Adipose tissue (tissue), 3 donors: ENCODE data around the gene GALNT17. TPM values are rescaled to one million over a fixed set of nuclear protein-coding genes. Genes with fewer than 3 reads are reported as not detected.

ENCODE experiments used
- H3K27ac ChIP-seq: one replicate; pipeline ENCODE4 v1.5.1; 2013; ENCODE audit warnings: low read depth, low read length
- WGBS, 3 donors: extraction: QIAGEN DNeasy Blood & Tissue Kit; methylation state at CpG; one replicate each; pipeline ENCODE4 v1.1.7; 2013; 5-methylcytosine and 5-hydroxymethylcytosine counted together
- polyA plus RNA-seq, 3 donors: library from polyadenylated mRNA; stranded (reverse); fragments of 200-250 nt; gene quantifications; one replicate each; pipeline ENCODE4 v1.2.3, GENCODE V29; 2013
- donor health status: healthy with polysubstance abuse.
- donor health status: Bipolar disorder and iron deficiency.
- donor health status: healthy.

GALNT17 gene
- polyA plus RNA-seq, 3 donors, result 1.1 to 2.1 (median 1.7) TPM

DNA sequence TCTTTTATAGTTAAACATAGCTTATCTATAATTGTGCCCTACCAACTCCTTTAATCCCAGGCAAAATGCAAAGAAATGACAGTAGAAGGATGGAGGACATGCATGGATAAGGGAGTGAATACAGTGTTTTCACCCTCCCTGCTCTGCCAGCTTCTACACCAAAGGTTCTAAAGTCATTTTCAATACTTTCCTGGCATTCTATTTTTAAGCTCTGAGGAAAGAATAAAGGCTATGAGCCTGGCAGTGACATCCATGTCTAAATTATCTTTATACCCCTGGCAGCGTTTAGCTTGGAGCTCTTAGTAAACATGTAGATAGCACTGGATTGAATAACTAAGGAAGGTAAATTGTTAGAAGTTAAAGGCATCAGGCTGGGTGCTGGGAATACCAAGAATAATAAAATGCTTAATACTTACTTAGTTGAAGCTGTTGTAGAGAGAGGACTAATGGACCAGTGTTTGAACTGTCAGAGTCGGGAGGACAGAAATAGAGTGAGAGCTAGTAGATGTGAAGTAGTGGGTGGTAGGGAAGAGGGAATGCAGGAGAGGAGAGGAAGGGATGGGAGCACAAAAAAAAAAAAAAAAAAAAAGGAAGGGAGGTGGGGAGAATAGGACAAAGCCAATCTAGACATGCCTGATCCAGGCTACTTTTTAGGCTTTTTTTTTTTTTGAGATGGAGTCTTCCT lies 518.9 kb downstream of the GALNT17 start:
- H3K27ac ChIP-seq, result no peak overlapping the region
- WGBS, 3 donors, result 68 to 79% (median 73%) methylated on average over 2 of the region's 2 CpGs

DNA sequence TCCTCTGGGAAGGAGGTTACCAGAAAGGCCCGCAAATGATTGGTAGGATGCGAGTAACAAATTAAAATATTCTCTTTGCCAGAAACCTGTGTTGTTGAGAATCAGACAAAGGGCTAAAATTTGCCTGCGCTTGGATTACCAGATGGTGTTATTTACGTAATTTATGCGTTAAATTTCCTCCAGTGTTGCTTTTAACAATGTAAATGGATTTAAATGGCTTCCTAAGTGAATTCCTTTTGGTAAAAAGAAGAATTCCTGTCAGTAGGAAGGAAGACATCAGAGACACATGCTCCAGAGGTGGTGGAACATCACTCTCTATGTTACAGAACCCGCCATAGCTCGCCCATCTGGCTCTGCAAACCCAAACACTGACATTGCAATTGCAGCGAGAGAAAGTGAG lies 520.6 kb downstream of the GALNT17 start:
- H3K27ac ChIP-seq, result no peak overlapping the region
- WGBS, 3 donors, result 69 to 86% (median 69%) methylated on average over 8 of the region's 8 CpGs

DNA sequence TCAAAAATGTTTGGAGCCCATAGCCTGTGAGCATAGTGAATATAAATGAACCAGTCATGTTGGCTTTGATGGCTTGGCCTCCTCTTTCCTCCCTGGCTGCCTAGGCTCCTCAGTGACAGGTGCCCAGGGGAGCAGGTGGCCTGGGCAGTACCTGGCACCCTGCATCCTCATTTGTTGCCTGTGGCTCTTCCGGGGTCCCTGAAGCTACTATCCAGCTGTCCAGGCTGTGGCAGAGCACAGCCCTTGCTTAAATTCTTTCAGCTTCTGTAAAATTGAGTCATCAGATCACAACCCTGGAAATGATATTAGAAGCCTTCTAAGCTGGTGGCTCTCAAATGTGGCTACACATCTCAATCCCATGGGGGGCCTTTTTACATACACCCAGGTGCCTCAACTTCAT lies 525.4 kb downstream of the GALNT17 start:
- no peak overlapping the region for H3K27ac ChIP-seq
- WGBS, 3 donors, result 94 to 95% (median 95%) methylated on average over 1 of the region's 1 CpG

DNA sequence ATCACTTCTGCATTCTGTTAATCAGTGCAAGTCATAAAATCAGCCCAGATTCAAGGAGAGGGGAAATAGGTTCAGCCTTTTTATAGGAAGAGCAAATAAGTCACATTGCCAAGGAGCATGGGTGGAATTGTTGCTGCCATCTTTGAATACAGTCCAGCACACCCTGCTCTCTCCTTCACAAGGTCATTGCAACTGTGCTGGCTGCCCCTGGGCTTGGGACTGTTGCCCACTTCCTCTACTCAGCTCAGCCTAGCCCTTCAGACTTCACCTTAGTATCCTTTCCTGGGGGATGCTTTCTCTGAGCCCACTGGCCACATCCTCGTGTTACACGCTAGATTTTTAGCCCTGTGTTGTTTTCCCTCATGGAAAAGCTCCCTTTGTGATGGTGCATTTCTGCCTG lies 527.7 kb downstream of the GALNT17 start:
- no peak overlapping the region for H3K27ac ChIP-seq
- WGBS, 3 donors, result 91 to 96% (median 93%) methylated on average over 2 of the region's 2 CpGs

DNA sequence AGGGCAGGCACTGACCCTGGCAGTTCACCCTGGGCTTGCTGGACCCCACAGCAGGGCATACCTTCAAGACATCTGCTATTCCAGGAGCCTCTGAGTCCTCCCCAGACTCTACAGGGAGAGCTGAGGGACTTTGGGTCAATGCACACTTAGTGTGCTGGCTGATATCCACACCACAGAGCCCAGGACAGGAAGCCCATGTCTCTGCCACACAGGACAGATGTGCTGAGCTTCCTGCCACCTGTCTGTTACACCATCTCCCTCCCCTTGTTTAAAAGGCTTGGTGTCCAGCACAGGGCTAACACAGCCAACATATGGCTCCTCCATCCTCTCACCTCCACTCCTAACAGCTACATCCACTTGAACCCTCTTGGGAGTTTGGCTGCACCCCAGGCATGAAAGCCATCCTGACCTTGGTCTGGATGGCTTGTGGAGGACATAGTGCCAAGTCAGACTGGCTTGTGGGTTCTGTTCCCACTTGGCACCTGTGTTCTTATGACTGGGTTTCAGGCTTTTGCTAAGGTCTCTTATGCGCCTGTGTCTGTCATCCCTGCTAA lies 529.8 kb downstream of the GALNT17 start:
- 95 to 100% (median 97%) methylated on average over 1 of the region's 1 CpG for WGBS, 3 donors
- H3K27ac ChIP-seq, result no peak overlapping the region

DNA sequence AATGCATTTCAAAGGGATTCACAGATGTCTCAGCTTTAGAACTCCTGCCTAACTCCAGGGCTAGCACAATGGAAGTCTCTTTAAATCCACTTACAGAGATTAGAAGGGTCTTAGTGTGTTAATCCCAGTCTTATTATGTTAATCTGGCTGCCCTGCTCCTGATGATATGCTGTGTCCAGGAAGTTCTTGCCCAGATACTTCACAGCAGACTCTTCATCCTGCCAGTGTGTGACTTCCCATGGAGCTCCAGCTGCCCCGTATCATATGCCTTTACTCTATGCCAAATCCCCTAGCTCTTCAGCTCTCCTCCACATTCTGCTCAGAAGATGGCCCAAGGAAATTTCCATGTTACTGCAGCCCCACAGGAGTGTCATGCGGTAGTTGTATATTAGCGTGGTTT lies 533.8 kb downstream of the GALNT17 start:
- WGBS, 3 donors, result 94 to 97% (median 94%) methylated on average over 3 of the region's 3 CpGs
- H3K27ac ChIP-seq, result no peak overlapping the region

DNA sequence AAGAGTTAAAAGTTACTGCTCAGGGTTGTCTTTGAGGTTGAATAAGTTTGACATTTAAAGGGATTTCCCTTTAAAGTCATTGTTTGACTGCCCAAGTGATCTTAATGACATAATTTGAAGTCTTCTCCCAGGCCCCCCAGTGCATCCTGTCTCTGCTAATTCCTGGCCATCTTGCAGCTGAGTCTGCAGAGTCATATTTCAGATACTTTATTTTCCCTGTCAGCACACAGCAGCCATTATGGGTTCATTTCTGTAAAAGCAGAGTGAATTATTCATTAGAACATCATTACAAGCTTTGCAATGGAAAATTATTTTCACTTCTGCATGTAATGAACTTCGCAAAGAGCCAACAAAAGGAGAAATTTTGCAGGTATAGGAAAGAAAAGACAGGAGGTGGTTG lies 536.6 kb downstream of the GALNT17 start:
- 86 to 92% (median 91%) methylated on average over 1 of the region's 1 CpG for WGBS, 3 donors
- H3K27ac ChIP-seq, result no peak overlapping the region

DNA sequence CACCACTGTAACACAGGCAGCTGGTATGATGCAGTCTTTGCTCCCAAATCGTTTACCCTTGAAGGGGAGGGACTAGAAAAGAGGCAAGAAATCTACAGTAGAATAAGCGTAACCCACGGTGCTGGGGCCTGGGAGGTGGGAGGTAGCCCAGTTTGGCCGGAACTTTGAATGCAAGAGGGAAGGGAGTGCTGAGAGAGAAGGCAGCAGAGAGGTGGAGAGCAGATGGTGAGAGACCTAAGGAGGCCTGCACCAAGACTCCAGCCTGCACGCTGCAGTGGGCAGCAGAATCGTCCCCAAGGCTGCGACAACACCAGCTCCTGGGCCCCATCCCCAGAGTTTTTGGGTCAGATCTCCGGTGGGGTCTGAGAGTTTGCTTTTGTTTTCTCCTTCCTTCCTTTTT lies 547.5 kb downstream of the GALNT17 start:
- no peak overlapping the region for H3K27ac ChIP-seq
- WGBS, 3 donors, result 48 to 77% (median 60%) methylated on average over 6 to 8 of the region's 8 CpGs

DNA sequence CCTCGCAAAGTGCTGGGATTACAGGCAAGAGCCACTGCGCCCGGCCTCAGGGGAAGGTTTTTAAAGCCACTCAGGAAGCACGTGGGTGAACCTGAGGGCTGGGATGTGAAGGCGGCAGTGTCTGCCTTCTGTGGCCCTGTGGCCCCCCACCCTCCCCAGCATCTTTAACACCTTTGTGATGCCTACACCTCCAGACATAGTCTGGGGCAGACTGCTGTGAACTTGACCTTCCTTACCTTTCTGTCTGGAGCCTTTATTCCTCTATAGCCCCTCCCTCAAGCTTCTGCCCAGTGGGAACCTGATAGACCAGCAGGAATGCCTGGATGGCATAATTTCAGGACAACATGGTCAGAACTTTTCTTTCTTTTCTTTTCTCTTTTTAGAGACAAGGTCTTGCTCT lies 550.2 kb downstream of the GALNT17 start:
- H3K27ac ChIP-seq, result no peak overlapping the region
- 71 to 88% (median 78%) methylated on average over 5 of the region's 5 CpGs for WGBS, 3 donors

DNA sequence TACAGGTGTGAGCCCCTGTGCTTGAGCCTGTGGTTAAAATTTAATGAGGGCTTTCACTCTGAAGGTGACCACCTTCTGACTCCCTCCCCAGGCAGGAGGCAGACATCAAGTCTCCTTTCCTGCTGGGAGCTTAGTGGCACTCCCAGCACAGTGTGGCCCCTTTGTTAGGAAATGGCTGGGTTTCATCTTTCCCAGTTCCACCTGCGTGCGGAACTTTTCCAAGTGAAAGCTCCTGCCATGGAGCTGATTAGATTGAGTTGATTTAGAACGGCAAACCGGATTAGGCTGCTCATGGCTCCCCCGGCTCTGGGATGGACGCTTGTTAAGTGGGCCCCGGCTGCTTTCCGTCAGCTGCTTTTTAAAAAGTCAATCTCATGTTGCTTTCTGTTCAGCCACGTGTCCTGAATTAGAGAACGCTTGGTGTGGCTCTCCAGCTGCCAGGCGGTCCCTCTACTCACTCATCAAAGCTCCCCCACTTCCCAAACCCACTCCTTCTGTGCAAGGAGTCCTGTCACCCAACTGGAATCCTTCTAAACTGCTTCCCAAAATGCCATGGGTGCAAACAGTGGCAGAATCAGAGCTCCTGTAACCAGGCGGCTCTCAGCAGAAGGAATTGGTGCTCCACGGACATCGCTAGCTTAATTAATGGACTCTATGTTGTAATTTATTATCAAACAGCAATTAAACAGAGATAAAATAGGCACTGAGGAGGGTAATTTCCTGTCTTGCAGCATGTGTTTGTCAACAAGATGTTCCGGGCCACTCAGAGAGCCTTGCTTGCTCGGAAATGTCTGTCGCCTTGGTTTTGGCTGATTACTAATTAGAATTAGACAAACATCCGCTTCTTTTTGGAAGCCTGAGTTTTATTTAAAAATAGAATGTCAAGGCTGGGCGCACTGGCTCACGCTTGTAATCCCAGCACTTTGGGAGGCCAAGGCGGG lies 551.2 kb downstream of the GALNT17 start:
- H3K27ac ChIP-seq, result no peak overlapping the region
- WGBS, 3 donors, result 53 to 69% (median 54%) methylated on average over 21 of the region's 21 CpGs

DNA sequence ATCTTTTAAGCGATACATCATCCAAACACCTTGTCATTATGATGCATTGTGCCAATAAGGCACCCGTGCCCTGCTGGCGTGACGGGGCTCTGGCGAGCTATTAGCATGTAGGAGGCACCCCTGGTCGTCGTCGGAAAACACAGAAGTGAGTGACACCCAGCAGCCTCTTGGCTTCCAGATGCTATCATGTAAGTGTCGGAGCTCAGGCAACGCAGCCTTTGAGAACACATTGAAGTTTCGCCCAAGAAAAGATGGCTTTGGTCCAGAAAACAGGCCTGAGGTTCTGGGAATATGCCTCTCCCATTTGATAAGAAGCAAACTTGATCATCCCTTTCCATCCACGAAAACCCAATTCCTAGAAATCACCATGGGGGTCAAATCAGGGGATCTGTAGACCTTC lies 555.3 kb downstream of the GALNT17 start:
- WGBS, 3 donors, result 59 to 83% (median 71%) methylated on average over 12 of the region's 12 CpGs
- no peak overlapping the region for H3K27ac ChIP-seq

DNA sequence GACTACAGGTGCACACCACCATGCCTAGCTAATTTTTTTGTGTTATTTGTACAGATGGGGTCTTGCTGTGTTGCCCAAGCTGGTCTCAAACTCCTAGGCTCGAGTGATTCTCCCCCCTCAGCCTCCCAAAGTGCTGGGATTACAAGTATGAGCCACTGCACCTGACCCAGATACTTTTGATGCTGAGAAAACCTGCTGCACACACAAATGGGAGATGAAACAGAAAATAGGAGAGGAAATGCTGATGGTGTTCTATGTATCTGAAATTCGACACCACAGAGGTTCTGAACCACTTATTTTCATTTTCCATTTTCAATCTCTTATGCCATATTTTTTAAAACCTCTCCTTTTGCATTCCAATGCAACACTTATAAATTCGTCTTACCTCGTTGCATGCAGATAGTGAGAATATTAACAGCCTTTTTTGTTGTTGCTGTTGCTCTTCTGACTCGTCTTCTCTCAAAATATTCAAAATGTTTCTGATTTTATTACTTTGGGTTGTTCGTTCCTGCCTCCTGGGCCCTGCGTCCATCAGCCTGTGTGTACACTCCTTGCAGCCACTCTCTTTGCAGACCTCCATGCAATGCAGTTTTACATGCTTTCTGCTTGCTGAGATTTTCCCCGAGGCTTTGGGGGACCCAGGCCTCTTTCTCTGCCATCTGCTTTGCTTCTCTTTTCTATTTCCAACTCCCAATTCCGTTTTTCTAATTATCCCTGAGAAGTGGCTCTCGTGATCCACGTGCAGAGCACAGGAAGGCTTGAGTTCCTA lies 556.1 kb downstream of the GALNT17 start:
- H3K27ac ChIP-seq, result no peak overlapping the region
- 69 to 76% (median 73%) methylated on average over 11 of the region's 11 CpGs for WGBS, 3 donors

DNA sequence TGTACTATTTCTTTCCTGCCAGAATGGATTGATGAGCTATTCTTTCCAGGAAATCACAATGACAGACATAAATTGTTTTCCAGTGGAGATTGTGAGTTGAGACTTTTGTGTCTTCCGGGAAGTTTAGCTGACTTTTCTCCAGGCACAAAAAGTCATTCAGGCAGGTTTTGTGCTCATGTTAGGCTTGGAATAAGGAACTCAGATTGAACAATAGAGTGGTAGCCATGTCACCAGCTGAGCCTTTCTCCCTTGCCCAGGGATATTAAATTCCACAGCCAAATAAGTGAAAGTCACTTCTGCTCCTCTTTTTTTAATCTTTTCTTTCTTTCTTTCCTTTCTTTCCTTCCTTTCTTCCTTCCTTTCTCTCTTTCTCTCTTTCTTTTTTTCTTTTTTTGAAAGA lies 559.6 kb downstream of the GALNT17 start:
- no peak overlapping the region for H3K27ac ChIP-seq
- 49 to 80% (median 76%) methylated on average over 1 of the region's 1 CpG for WGBS, 3 donors

DNA sequence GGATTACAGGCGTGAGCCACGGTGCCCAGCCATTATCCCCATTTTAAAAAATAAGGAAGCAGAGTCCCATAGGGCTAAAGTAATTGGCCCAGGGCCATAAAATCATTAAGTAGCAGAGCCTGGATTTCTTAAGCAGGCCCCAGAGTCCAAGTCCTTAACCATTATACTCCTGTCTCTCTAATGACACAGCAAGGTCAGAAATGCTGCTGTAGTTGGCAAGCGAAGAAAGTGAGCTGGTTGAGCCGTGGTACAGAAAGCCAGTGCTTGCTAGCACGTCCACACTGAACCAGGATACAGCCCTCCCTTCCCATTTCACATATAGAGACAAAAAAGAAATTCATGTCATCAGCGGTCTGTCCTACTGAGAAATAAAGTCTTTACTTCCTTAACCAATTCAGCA lies 562.7 kb downstream of the GALNT17 start:
- 48 to 81% (median 61%) methylated on average over 6 of the region's 6 CpGs for WGBS, 3 donors
- no peak overlapping the region for H3K27ac ChIP-seq

DNA sequence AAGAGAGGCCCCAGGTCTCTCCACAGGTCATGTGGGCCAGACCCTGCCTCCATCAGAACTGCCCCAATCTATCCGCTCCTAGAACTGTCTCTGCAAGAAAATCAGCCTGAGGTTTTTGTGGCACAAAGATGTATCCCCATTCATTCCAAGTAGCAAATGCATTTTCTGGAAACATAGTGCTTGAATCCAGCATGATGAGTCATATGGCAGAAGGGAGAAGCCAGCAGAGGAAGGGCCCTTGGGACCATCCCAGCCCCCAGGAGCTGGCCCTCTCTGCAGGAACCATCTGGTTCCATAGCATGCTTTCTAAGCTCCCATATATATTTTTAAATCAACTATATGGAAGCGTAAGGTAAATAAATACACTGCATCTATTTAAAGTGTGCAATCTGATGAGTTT lies 563.2 kb downstream of the GALNT17 start:
- 66 to 93% (median 83%) methylated on average over 2 of the region's 2 CpGs for WGBS, 3 donors

DNA sequence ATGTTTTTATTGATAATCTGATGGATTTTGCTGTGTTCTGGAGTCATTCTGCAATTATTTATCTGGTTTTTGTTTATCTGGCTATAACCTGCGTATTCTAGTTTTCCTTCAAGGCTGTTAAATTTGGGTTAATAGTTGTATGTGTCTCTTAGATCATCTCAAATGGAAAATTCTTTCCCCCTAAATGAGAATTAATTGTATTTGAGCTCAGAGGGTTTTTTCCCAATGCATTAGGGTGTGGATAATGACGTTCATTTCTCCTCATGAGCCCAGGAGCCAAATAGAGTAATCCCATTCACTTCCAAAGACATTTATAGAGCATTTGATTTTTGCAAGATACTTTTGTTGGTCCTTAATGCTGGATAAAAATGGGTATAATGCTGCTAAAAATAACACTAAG lies 564.6 kb downstream of the GALNT17 start:
- H3K27ac ChIP-seq, result no peak overlapping the region
- 71 to 83% (median 81%) methylated on average over 2 of the region's 2 CpGs for WGBS, 3 donors

More for the DNA sequence above, 563.2 kb downstream of the GALNT17 start:
- H3K27ac ChIP-seq, result no peak overlapping the region

DNA sequence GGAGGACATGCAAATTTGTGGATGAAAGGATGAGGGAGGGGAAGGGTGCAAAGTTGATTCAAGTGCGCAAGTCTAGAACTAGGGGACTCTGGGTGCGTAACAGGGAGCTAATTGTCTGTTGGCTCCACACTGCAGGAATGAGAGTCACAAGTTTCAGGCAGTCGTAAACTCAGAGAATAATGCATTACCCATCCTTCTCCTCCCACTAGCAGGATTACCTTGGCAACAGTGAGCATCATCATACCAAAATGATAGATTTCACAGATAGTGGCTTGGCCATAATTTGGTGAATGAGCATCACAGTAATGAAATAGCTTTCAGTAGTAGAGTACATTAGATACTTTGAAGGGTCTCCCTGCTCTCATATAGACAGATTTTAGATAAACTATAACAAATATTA lies 565.5 kb downstream of the GALNT17 start:
- H3K27ac ChIP-seq, result no peak overlapping the region
- 86 to 98% (median 96%) methylated on average over 3 of the region's 3 CpGs for WGBS, 3 donors

DNA sequence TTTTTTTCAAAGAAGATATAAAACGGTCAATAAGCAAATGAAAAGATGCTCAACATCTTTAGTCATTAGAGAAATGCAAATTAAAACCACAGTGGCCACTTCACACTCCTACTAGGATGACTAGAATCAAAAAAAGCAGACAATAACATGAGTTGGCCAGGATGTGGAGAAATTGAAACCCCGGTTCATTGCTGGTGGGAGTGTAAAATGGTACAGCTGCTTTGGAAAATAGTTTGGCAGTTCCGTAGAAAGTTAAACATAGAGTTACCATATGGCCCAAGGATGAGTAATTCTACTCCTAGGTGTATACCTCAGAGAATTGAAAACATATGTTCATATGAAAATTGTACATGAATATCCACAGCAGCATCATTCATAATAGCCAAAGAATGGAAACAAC lies 573.3 kb downstream of the GALNT17 start:
- 74 to 81% (median 75%) methylated on average over 3 of the region's 3 CpGs for WGBS, 3 donors
- H3K27ac ChIP-seq, result no peak overlapping the region
